ENCODE data around the gene PRICKLE4.

The PRICKLE4 gene

DNA sequence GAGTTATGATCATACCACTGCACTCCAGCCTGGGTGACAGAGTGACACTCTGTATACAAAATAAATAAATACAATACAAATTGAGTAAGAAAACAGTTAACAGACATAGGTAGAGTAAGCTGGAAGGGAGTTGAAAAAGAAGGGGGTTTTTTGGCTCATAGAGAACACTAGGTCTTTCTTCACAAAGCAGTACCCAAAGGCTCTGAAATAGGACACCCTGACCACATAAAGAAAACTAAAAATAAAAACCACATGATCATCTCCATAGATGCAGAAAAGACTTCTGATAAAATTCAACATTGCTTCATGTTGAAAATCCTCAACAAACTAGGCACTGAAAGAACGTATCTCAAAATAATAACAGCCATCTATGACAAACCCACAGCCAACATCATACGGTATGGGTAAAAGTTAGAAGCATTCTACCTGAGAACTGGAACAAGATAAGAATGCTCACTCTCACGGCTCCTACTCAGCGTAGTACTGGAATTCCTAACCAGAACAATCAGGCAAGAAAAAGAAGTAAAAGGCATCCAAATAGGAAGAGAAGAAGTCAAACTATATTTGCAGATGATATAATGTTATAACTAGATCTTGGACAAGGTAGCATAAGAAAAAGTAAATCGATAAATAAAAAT, 55.6 kb downstream of the PRICKLE4 start:
- TF ChIP-seq, protein P1, sequence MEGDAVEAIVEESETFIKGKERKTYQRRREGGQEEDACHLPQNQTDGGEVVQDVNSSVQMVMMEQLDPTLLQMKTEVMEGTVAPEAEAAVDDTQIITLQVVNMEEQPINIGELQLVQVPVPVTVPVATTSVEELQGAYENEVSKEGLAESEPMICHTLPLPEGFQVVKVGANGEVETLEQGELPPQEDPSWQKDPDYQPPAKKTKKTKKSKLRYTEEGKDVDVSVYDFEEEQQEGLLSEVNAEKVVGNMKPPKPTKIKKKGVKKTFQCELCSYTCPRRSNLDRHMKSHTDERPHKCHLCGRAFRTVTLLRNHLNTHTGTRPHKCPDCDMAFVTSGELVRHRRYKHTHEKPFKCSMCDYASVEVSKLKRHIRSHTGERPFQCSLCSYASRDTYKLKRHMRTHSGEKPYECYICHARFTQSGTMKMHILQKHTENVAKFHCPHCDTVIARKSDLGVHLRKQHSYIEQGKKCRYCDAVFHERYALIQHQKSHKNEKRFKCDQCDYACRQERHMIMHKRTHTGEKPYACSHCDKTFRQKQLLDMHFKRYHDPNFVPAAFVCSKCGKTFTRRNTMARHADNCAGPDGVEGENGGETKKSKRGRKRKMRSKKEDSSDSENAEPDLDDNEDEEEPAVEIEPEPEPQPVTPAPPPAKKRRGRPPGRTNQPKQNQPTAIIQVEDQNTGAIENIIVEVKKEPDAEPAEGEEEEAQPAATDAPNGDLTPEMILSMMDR (IDR thresholded peaks at IDR 0.05; ENCODE audit: borderline replicate concordance, control extremely low read depth, extremely low read depth, insufficient read depth, missing control alignments), result no peak
- in situ Hi-C loops (cut with MboI; ENCODE audit: low sequenced_read_pairs, unreplicated experiment), result no loop called here

DNA sequence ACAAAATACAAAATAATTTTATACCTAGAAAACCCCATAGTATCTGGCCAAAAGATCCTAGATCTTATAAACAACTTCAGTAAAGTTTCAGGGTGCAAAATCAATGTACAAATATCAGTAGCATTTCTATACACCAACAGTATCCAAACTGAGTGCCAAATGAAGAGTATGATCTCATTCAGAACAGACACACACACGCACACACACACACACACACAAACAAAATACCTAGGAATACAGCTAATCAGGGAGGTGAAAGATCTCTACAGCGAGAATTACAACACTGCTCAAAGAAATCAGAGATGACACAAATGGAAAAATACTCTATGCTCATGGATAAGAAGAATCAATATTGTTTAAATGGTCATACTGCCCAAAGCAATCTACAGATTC, 56.1 kb downstream of the PRICKLE4 start:
- no peak for DNase-seq (ENCODE audit: low spot score)
- TF ChIP-seq, protein P1 (IDR thresholded peaks at IDR 0.05; ENCODE audit: borderline replicate concordance, control extremely low read depth, extremely low read depth, insufficient read depth, missing control alignments), result no peak
- in situ Hi-C loops (cut with MboI; ENCODE audit: low sequenced_read_pairs, unreplicated experiment), result no loop called here

More for the DNA sequence above, 55.6 kb downstream of the PRICKLE4 start:
- peak; percentile 40 for DNase-seq (ENCODE audit: low spot score)
